NCI-H187 treated with DMSO at 0.1 percent for 48 hours (cell line): ENCODE measurements around the gene MLH1.

Experiments
- DNase-seq: peaks from one replicate; lab custom pipeline; 2025; lab: John Stamatoyannopoulos, UW

The MLH1 gene

GRCh38 chr3:36981006-36981405 lies 12.3 kb upstream of the MLH1 start:
- no peak for DNase-seq

DNA sequence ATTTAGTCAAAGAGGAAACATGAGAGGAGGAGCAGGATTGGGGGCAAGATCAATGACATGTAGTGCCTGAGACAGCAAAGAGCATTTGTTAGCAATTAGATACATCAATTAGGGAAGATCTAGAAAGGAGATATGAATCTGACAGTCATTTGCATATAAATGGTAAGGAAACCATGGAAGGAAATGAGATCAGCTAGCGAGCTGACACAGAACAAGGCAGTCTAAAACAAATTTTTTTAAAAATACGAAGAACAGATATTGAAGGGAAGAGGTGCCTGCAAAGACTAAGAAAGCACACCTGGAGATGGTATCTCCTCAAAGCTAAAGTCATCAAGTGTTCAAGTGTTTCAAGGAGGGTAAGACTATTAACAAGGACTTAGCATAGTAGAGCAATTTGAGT lies 5.0 kb upstream of the MLH1 start:
- no peak for DNase-seq

GRCh38 chr3:36989005-36989404 lies 4.3 kb upstream of the MLH1 start:
- DNase-seq = no peak

DNA sequence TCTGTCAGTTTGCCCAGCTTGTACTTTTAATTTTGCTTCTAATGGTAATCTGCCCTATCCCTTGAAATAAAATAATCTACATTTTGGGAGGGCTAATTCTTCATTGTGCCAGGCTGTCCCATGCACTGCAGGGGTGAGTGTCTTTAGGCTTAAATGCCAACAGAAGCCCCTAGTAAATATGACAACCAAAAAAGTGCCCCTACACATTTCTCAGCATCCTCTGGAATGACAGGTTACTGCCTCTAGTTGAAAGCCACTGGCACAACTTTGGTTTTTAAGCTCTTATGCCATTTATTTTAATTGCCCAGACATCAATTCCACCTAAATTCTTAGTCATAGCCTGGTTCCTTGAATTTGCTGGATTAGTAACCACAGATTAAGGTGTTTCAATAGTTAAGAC lies 3.8 kb upstream of the MLH1 start:
- DNase-seq = no peak

GRCh38 chr3:36991147-36991546 lies 2.2 kb upstream of the MLH1 start:
- no peak for DNase-seq

GRCh38 chr3:36991923-36992805 lies 1.2 kb upstream of the MLH1 start:
- DNase-seq = no peak

- DNase-seq = no peak
Observed at GRCh38 chr3:36992806-36993325, 452 bp upstream of the MLH1 start, which contains the start of gene EPM2AIP1. TSS of gene EPM2AIP1 (minus strand) at chr3:36993131. CDS start at chr3:36993077, 54 bp downstream.

DNA sequence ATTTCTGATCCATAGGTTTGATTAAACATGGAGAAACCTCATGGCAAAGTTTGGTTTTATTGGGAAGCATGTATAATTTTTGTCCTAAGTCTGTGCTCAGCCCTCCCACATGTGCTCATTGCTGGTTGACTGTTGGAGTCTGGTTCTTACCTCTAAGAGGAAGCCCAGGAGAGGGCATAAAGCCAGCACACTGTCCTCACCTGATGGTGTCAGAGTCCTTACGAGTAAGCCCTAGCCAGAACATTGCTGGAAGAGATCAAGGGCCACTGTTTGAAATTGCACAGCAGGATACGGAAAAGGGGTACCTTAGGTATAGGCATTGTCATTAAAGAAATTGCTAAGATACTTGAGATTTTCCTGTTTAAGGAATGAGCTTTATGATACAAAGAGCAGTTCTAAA lies 21.3 kb downstream of the MLH1 start:
- no peak for DNase-seq

DNA sequence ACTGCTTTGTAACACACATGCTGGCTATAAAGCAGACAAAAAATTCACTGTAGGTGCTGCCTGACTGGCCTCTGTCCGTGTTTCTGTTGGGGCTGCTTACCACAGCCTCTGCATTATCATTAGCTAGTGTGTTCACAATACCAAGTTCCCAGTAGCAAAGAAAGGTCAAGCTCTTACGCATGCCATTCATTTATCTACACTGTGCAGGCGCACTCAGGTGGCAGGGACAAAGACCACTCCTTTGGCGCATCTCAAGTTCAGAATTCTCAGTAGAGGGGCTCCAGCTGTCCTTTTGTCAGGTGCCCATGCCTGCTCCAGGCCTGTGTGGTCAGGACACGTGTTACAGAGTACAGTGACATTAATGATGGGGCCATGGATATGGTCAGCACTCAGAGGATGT lies 22.3 kb downstream of the MLH1 start:
- no peak for DNase-seq

DNA sequence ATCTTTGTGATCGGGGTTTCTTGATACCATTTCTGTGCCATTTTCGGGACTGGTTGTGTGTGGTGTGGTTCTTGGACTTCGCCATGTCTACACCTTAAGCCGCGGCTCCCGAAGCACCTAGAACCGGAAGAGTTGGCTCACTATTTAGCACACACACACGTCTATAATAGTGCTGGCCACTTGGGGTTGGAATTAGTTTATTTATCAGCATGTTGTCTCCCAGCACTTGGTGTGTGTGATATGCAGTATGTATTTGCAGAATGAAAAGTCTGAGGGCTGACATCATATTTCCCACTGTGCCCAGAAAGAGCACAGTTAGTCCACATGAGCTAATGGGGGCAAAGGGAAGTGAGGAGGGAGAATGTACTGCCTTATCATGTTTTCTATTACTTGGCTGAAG lies 23.6 kb downstream of the MLH1 start:
- DNase-seq = no peak

- DNase-seq = no peak
Observed at GRCh38 chr3:37017683-37018082, 24.4 kb downstream of the MLH1 start.

- no peak for DNase-seq
Observed at GRCh38 chr3:37024092-37024491, 30.8 kb downstream of the MLH1 start.

- DNase-seq = no peak
Observed at GRCh38 chr3:37024820-37025405, 31.6 kb downstream of the MLH1 start.

DNA sequence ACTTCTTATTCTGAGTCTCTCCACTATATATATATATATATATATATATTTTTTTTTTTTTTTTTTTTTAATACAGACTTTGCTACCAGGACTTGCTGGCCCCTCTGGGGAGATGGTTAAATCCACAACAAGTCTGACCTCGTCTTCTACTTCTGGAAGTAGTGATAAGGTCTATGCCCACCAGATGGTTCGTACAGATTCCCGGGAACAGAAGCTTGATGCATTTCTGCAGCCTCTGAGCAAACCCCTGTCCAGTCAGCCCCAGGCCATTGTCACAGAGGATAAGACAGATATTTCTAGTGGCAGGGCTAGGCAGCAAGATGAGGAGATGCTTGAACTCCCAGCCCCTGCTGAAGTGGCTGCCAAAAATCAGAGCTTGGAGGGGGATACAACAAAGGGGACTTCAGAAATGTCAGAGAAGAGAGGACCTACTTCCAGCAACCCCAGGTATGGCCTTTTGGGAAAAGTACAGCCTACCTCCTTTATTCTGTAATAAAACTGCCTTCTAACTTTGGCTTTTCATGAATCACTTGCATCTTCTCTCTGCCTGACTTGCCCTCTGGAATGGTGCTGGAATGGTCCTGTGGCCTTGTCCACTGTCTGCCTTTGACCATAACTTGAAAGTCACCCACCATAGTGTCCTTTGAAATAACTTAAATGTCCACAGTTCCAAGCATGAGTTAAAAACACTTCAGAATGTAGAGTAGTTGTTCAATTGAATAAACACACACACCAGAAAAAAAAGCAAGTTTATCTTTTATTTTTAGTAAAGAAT lies 32.4 kb downstream of the MLH1 start:
- no peak for DNase-seq

- DNase-seq = no peak
Observed at GRCh38 chr3:37026851-37027250, 33.5 kb downstream of the MLH1 start.

- no peak for DNase-seq
Observed at GRCh38 chr3:37028329-37028728, 35.0 kb downstream of the MLH1 start.

GRCh38 chr3:37029111-37029510 lies 35.8 kb downstream of the MLH1 start:
- DNase-seq = no peak

DNA sequence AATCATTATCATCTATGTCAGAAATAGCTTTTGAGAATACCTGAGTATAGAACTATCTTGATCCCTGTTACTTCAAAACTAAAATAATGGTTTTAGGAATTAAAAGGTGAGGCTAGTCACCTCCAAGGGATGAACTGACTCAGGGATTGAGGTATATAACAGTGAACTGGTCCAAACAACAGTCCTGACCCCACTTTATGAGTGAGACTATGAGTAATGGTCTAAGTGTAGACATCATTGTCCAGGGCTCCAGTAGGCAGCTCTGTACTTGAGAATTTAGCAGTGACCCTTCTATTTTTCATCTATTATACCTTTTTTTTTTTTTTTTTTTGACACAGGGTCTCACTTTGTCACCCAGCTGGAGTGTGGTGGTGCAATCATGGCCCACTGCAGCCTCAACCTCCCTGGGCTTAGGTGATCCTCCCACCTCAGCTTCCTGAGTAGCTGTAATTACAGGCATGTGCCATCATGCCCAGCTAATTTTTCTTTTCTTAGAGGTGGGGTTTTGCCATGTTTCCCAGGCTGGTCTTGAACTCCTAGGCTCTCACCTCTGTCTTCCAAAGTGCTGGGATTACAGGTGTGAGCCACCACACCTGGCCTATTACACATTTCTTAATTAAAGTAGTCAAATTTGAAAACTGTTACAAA lies 36.3 kb downstream of the MLH1 start:
- DNase-seq = no peak

GRCh38 chr3:37030588-37030987 lies 37.3 kb downstream of the MLH1 start:
- no peak for DNase-seq

DNA sequence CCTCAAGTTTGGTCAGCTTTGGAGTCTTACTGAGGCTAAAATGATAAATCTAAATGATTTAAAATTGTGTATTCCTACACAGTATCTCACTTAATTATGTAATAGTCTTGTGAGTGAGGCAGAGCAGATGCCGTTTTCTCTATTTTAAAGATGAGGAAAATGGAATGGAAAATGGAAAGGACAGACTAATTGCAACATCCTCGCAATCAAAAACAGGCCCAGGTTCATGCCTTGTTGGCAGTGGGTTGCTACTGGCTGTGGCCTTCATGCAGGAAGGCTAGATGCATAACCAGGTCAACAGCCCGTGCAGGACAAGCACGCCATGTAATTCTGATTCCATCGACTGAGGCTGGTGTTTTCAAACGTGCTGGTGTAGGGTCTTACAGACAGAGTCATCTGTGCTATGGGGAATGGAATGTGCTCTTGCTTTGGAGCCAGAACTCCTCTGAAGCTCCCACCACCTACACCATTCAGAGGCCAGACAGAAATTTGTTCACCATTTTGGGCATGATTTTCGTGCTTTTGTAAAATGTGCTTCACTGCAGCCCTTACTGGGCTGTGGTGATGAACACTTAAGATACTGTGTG lies 37.9 kb downstream of the MLH1 start:
- no peak for DNase-seq

- no peak for DNase-seq
Observed at GRCh38 chr3:37032961-37033360, 39.6 kb downstream of the MLH1 start.

GRCh38 chr3:37037352-37037751 lies 44.0 kb downstream of the MLH1 start:
- DNase-seq = no peak
